GM21367 (cell line): Measurements from ENCODE around the gene CENPVL2.
"Not testable (repeated sequence)": the region's sequence is repeated elsewhere in the genome, so short reads cannot be mapped to it uniquely, and the experiment has no call there.

Experiments used
- ATAC-seq: cut with Tn5 transposase; IDR thresholded peaks from one replicate; pipeline ENCODE4 v1.9.1; 2021; ENCODE audit not compliant: unreplicated experiment

The CENPVL2 gene

GRCh38 chrX:51682720-51683062, at the start of gene CENPVL2:
CENPVL2 (minus strand) TSS chrX:51682831; CDS start chrX:51682831, 0 bp downstream.
- ATAC-seq = not testable (repeated sequence)

GRCh38 chrX:51728202-51728601, 45.6 kb upstream of the CENPVL2 start:
- ATAC-seq = no peak

DNA sequence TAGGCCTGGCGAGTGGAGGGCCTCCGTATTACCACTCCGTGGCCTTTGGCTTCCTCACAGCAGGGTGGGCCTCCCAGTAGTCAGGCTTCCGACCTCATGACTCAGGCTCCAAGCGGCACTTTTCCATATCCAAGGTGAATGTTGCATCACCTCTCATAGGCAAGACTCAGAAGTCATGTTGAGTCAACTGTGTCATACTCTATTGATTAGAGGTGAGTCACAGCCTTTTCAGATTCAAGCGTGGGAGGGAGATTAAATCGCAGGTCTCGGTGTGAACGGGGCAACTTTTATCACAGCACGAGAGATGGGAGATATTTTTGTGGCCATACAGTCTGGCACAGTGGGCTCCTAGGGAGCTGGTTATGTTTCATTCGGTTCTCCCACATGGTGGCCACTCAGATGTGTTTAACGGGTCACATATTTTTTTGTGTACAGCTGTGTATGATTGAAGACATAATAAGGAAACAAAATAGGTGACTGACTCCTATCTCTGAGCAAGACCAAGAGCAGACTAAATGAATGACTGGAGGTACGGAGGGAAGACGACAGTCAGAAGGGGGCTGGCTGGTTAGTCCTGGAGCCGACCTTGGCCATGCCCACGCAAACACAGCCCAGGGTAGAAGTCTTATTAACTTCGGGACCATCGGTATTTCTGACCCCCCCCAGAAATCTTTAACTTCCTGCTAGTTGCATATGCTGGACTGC, 30.5 kb upstream of the CENPVL2 start:
- ATAC-seq = not testable (repeated sequence)

DNA sequence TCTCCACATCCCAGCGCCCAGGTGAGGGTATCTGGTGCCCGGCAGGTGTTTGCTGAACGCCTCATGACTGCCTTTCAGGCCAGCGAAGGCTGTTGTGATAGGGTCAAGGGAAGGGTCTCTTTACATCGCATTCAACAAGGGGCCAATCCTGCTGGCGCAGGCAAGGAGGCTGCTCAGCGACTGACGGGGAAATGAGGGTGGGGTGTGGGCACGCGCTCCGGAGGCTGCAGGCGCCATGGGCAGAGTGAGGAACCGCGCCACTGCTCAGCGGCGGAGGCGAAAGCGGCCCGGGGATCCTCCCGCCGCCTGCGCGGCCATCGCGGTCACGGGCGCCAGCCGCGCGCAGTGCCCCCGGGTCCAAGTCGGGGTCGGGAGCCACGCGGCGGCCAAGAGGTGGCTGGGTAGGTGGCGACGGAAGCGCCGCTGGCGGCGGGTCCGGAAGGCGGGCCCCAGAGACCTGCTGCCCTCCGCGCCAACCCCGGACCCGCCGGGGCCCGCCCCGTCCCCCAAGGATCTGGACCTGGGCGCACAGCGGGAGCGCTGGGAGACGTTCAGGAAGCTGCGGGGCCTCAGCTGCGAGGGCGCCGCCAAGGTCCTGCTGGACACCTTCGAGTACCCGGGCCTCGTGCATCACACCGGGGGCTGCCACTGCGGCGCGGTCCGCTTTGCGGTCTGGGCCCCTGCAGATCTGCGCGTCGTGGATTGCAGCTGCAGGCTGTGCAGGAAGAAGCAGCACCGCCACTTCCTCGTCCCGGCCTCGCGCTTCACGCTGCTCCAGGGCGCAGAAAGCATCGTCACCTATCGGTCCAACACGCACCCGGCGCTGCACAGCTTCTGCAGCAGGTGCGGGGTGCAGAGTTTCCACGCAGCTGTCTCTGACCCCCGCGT, 27.9 kb upstream of the CENPVL2 start, which contains the start of gene CENPVL1:
CENPVL1 (plus strand) TSS at position 236 of the 888 bp plus-strand sequence; CDS start at position 236, 0 bp downstream.
- ATAC-seq = not testable (repeated sequence)

DNA sequence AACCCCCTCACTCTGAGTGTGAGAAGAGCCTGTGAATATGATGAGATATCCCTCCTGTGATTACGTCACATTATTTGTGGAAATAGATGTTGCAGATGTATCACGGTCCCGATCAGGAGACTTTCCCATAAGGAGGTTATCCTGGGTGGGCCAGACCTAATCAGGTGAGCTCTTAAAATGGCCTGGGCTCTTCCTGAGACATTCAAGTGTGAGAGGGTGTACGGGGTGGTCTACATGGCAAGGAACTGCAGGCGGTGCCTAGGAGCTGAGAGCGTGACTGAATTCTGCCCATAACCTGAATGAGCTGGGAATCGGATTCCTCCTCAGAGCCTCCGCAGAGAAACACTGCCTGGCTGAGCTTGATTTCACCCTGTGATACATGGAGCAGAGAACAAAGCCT, 14.8 kb upstream of the CENPVL2 start:
- ATAC-seq = no peak

- ATAC-seq = no peak
These were observed 11.6 kb upstream of the CENPVL2 start for GRCh38 chrX:51694254-51694653.

GRCh38 chrX:51681808-51682719, 567 bp downstream of the CENPVL2 start:
- not testable (repeated sequence) for ATAC-seq

DNA sequence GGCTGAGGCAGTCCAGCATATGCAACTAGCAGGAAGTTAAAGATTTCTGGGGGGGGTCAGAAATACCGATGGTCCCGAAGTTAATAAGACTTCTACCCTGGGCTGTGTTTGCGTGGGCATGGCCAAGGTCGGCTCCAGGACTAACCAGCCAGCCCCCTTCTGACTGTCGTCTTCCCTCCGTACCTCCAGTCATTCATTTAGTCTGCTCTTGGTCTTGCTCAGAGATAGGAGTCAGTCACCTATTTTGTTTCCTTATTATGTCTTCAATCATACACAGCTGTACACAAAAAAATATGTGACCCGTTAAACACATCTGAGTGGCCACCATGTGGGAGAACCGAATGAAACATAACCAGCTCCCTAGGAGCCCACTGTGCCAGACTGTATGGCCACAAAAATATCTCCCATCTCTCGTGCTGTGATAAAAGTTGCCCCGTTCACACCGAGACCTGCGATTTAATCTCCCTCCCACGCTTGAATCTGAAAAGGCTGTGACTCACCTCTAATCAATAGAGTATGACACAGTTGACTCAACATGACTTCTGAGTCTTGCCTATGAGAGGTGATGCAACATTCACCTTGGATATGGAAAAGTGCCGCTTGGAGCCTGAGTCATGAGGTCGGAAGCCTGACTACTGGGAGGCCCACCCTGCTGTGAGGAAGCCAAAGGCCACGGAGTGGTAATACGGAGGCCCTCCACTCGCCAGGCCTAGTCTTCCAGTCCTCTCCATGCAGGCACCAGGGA, 2.8 kb downstream of the CENPVL2 start:
- not testable (repeated sequence) for ATAC-seq

DNA sequence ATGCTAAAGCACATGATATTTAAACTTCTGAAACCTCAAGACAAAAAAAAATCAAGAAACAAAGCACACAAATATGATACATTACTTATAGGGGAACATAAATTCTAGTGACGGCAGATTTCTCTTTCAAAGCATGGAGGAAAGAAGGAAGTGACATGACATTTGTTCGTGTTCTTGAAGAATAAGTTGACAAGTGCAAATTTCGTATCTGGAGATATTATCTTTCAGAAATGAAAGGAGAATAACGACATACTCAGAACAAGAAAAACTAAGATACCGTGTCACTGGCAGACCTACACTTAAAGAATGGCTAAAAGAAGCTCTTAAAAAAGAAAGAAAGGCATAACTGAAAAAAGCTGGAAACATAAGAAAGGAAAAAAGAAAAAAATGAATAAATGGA, 16.6 kb downstream of the CENPVL2 start:
- ATAC-seq = no peak

- ATAC-seq = no peak
These were observed 39.3 kb downstream of the CENPVL2 start for GRCh38 chrX:51643377-51643776.

GRCh38 chrX:51641421-51642021, 41.1 kb downstream of the CENPVL2 start:
- no peak for ATAC-seq

GRCh38 chrX:51636511-51636910, 46.1 kb downstream of the CENPVL2 start:
- not testable (repeated sequence) for ATAC-seq
